IgD-negative memory B cell (primary cell): Measurements from ENCODE around the gene UCK1. TPM values are rescaled to one million over a fixed set of nuclear protein-coding genes. Genes with fewer than 3 reads are reported as not detected.
A peak's percentile ranks its signal among the peaks of the same experiment; 100 is the strongest.
"Not testable (repeated sequence)": the region's sequence is repeated elsewhere in the genome, so short reads cannot be mapped to it uniquely, and the experiment has no call there.

Experiments used
- H3K27ac Mint-ChIP-seq, 3 donors: one replicate each; pipeline ENCODE4 v1.8.0; 2020 to 2022; ENCODE audit warnings: mild to moderate bottlenecking in 3 of 3, mixed read lengths in 3 of 3, moderate library complexity in 1 of 3
- H3K27me3 Mint-ChIP-seq: one replicate; pipeline ENCODE4 v1.8.0; 2021; ENCODE audit warnings: mixed read lengths
- H3K36me3 Mint-ChIP-seq: one replicate; pipeline ENCODE4 v1.8.0; 2020; ENCODE audit warnings: mild to moderate bottlenecking, mixed read lengths
- H3K4me1 Mint-ChIP-seq, 3 donors: one replicate each; pipeline ENCODE4 v1.8.0; 2020 to 2022; ENCODE audit warnings: mixed read lengths in 3 of 3, mild to moderate bottlenecking in 1 of 3
- H3K4me3 Mint-ChIP-seq, 4 donors: one replicate each; pipeline ENCODE4 v1.8.0; 2020 to 2022; ENCODE audit warnings: mild to moderate bottlenecking in 4 of 4, mixed read lengths in 4 of 4, moderate library complexity in 3 of 4
- H3K9me3 Mint-ChIP-seq, 3 donors: one replicate each; pipeline ENCODE4 v1.8.0; 2020 to 2021; ENCODE audit warnings: mixed read lengths in 3 of 3, mild to moderate bottlenecking in 1 of 3
- polyA plus RNA-seq: library from polyadenylated mRNA; unstranded; fragments of 300-500 nt; fragmentation: Illumina TruSeq; gene quantifications from one replicate; pipeline ENCODE4 v1.2.3, GENCODE V29; 2021

Gene UCK1
- polyA plus RNA-seq, 1 donor from 2014 or later = 26.2 TPM

GRCh38 chr9:131522257-131523085 is 8.6 kb downstream of the UCK1 start:
- H3K9me3 Mint-ChIP-seq = no peaks in the 10 kb centered on the region
- H3K4me1 Mint-ChIP-seq = peaks cover 0 to 3% (median 0%) of the 10 kb centered on the region in 3 donors
- peaks cover 9% of the 10 kb centered on the region for H3K36me3 Mint-ChIP-seq
- H3K4me3 Mint-ChIP-seq = no peak overlapping the region
- no peaks in the 10 kb centered on the region for H3K27me3 Mint-ChIP-seq
- H3K27ac Mint-ChIP-seq = peak overlapping the region in 2 of 3 donors; percentile 67 to 82

GRCh38 chr9:131521822-131522221 is 9.2 kb downstream of the UCK1 start:
- Mint-ChIP-seq H3K27ac (no peak overlapping the region), H3K27me3 (no peaks in the 10 kb centered on the region), H3K4me3 (no peak overlapping the region), H3K9me3 (no peaks in the 10 kb centered on the region), H3K4me1 (peaks cover 0 to 3% (median 0%) of the 10 kb centered on the region in 3 donors), H3K36me3 (peaks cover 9% of the 10 kb centered on the region)

GRCh38 chr9:131521203-131521602 is 9.9 kb downstream of the UCK1 start:
- Mint-ChIP-seq H3K9me3 (no peaks in the 10 kb centered on the region), H3K27ac (no peak overlapping the region), H3K4me1 (peaks cover 0 to under 1% (median 0%) of the 10 kb centered on the region in 3 donors), H3K4me3 (no peak overlapping the region), H3K27me3 (no peaks in the 10 kb centered on the region), H3K36me3 (peaks cover 9% of the 10 kb centered on the region)

- Mint-ChIP-seq H3K4me1 (no peaks in the 10 kb centered on the region), H3K4me3 (no peak overlapping the region), H3K27me3 (no peaks in the 10 kb centered on the region), H3K27ac (no peak overlapping the region), H3K9me3 (no peaks in the 10 kb centered on the region), H3K36me3 (peaks cover 9% of the 10 kb centered on the region)
Measured at GRCh38 chr9:131520503-131520902, 10.6 kb downstream of the UCK1 start.

GRCh38 chr9:131518553-131518952 is 12.5 kb downstream of the UCK1 start:
- no peak overlapping the region for H3K4me3 Mint-ChIP-seq
- no peak overlapping the region for H3K27ac Mint-ChIP-seq

GRCh38 chr9:131517761-131518190 is 13.3 kb downstream of the UCK1 start:
- Mint-ChIP-seq H3K36me3 (peaks cover 4% of the 10 kb centered on the region), H3K27ac (no peak overlapping the region), H3K27me3 (no peaks in the 10 kb centered on the region)

More at GRCh38 chr9:131518553-131518952, 12.5 kb downstream of the UCK1 start:
- Mint-ChIP-seq H3K36me3 (peaks cover 4% of the 10 kb centered on the region), H3K9me3 (no peaks in the 10 kb centered on the region), H3K4me1 (no peaks in the 10 kb centered on the region), H3K27me3 (no peaks in the 10 kb centered on the region)

GRCh38 chr9:131516930-131517329 is 14.1 kb downstream of the UCK1 start:
- Mint-ChIP-seq H3K36me3 (peaks cover 4% of the 10 kb centered on the region), H3K9me3 (no peaks in the 10 kb centered on the region), H3K27me3 (no peaks in the 10 kb centered on the region), H3K4me1 (no peaks in the 10 kb centered on the region), H3K4me3 (no peak overlapping the region), H3K27ac (no peak overlapping the region)

More at GRCh38 chr9:131517761-131518190, 13.3 kb downstream of the UCK1 start:
- Mint-ChIP-seq H3K4me1 (no peaks in the 10 kb centered on the region), H3K9me3 (no peaks in the 10 kb centered on the region), H3K4me3 (no peak overlapping the region)

GRCh38 chr9:131516100-131516499 is 15.0 kb downstream of the UCK1 start:
- Mint-ChIP-seq H3K9me3 (no peaks in the 10 kb centered on the region), H3K27me3 (no peaks in the 10 kb centered on the region), H3K27ac (no peak overlapping the region), H3K36me3 (peaks cover 4% of the 10 kb centered on the region), H3K4me3 (no peak overlapping the region), H3K4me1 (no peaks in the 10 kb centered on the region)

GRCh38 chr9:131515559-131516031 is 15.5 kb downstream of the UCK1 start:
- H3K4me3 Mint-ChIP-seq = not testable (repeated sequence)

GRCh38 chr9:131513177-131513576 is 17.9 kb downstream of the UCK1 start:
- no peaks in the 10 kb centered on the region for H3K27me3 Mint-ChIP-seq
- H3K4me3 Mint-ChIP-seq = no peak overlapping the region
- peak overlapping the region in 1 of 3 donors; percentile 5 for H3K27ac Mint-ChIP-seq
- no peaks in the 10 kb centered on the region for H3K9me3 Mint-ChIP-seq
- H3K4me1 Mint-ChIP-seq = no peaks in the 10 kb centered on the region
- H3K36me3 Mint-ChIP-seq = peaks cover 4% of the 10 kb centered on the region

More at GRCh38 chr9:131515559-131516031, 15.5 kb downstream of the UCK1 start:
- H3K27me3 Mint-ChIP-seq, H3K9me3 Mint-ChIP-seq, H3K36me3 Mint-ChIP-seq, H3K27ac Mint-ChIP-seq, H3K4me1 Mint-ChIP-seq: not testable (repeated sequence)

- H3K27me3 Mint-ChIP-seq = no peaks in the 10 kb centered on the region
- H3K27ac Mint-ChIP-seq = no peak overlapping the region
- H3K4me3 Mint-ChIP-seq = no peak overlapping the region
- peaks cover 2% of the 10 kb centered on the region for H3K36me3 Mint-ChIP-seq
- H3K9me3 Mint-ChIP-seq = no peaks in the 10 kb centered on the region
- no peaks in the 10 kb centered on the region for H3K4me1 Mint-ChIP-seq
Measured at GRCh38 chr9:131511880-131512279, 19.2 kb downstream of the UCK1 start.

GRCh38 chr9:131511416-131511815 is 19.6 kb downstream of the UCK1 start:
- no peaks in the 10 kb centered on the region for H3K27me3 Mint-ChIP-seq
- no peaks in the 10 kb centered on the region for H3K9me3 Mint-ChIP-seq
- H3K36me3 Mint-ChIP-seq = peaks cover 3% of the 10 kb centered on the region
- H3K4me1 Mint-ChIP-seq = no peaks in the 10 kb centered on the region
- H3K4me3 Mint-ChIP-seq = no peak overlapping the region
- no peak overlapping the region for H3K27ac Mint-ChIP-seq

- Mint-ChIP-seq H3K27ac (no peak overlapping the region), H3K4me1 (peaks cover 12 to 19% (median 15%) of the 10 kb centered on the region in 3 donors), H3K27me3 (no peaks in the 10 kb centered on the region), H3K4me3 (peak overlapping the region in 2 of 4 donors; percentile 65 to 89), H3K9me3 (no peaks in the 10 kb centered on the region), H3K36me3 (peaks cover 3% of the 10 kb centered on the region)
Measured at GRCh38 chr9:131505012-131505411, 26.1 kb downstream of the UCK1 start.

- Mint-ChIP-seq H3K36me3 (peaks cover 3% of the 10 kb centered on the region), H3K4me1 (peaks cover 12 to 19% (median 15%) of the 10 kb centered on the region in 3 donors), H3K9me3 (no peaks in the 10 kb centered on the region), H3K4me3 (peak overlapping the region; percentile 89 to 96 (median 92)), H3K27ac (peak overlapping the region; percentile 50 to 79 (median 78)), H3K27me3 (no peaks in the 10 kb centered on the region)
Measured at GRCh38 chr9:131503626-131504465, 27.2 kb downstream of the UCK1 start.
